AG09309 (cell line): ENCODE data around the gene OR5AC2.

Experiments
- DNase-seq: peaks from one replicate; pipeline ENCODE4 v3.0.0-alpha.2; 2010; ENCODE audit warnings: low read depth
- H3K4me3 ChIP-seq: 2 replicates; pipeline ENCODE4 v1.5.1; 2011; ENCODE audit warnings: mild to moderate bottlenecking, low read depth, low read length, moderate library complexity; ENCODE audit not compliant: control insufficient read depth
- CTCF ChIP-seq: IDR thresholded peaks from 2 replicates; pipeline ENCODE4 v1.5.1; 2011; ENCODE audit warnings: mild to moderate bottlenecking, low read depth, low read length, inconsistent platforms; ENCODE audit not compliant: insufficient read depth, control insufficient read depth; ENCODE audit errors: missing control alignments

The OR5AC2 gene

DNA sequence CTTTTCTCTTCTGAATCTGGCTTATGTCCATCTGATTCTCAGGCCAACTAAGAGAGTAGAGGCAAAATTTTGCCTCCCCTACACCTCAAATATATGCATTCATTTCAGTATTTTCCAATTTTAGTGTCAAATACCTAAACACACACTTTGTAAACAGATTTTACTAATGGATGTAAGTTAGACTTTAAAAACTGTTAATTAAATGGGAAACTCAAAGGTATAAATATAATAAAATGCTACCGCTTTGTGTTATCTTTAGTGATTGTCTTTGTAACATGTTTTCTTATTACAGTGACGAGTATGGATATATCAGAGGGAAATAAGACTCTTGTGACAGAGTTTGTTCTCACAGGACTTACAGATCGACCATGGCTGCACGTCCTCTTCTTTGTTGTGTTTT is at the start of gene OR5AC2:
TSS of gene OR5AC2 (plus strand) at position 301 of the 400 bp plus-strand sequence. CDS start at position 301, 0 bp downstream.
- no peak for TF ChIP-seq CTCF
- DNase-seq: no peak
- no peak within 1 kb of the TSS for H3K4me3 ChIP-seq

GRCh38 chr3:98038286-98038685 is 48.7 kb upstream of the OR5AC2 start:
- no peak overlapping the region for H3K4me3 ChIP-seq
- TF ChIP-seq CTCF: no peak
- no peak for DNase-seq

GRCh38 chr3:98038876-98039275 is 48.1 kb upstream of the OR5AC2 start:
- H3K4me3 ChIP-seq: no peak overlapping the region
- TF ChIP-seq CTCF: no peak
- no peak for DNase-seq

DNA sequence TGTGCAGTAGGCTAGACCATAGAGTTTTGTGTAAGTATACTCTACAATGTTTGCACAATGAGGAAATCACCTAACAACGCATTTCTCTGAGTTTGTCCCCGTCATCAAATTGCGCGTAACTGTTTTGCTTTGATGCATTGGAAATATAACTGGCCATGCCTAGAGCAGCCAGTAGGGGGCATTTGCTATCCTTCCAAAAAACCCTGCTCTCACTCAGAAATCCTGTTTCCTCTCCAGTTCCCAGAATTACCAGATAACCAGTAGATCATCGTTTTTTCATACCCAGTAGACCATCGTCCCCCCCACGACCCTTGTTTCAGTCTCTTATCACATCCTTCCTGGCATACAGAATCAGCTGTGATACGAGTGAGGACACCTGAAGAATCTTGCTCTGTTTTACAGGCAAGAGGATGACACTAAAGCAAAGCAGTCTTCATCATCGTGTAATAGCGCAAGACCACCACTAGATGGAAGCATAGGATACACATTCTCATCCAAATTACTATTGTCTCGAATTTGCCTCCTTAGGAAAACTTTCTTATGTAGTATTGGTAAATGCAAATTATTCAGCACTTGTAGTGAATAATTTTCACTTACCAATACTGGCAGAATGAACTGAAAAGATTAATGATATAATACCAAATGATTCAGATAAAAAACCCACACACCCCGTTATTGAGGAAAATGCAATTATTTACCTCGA is 47.5 kb upstream of the OR5AC2 start:
- peak; percentile 57 for DNase-seq
- peak overlapping the region; percentile 49 for H3K4me3 ChIP-seq
- TF ChIP-seq CTCF: peak; percentile 72

DNA sequence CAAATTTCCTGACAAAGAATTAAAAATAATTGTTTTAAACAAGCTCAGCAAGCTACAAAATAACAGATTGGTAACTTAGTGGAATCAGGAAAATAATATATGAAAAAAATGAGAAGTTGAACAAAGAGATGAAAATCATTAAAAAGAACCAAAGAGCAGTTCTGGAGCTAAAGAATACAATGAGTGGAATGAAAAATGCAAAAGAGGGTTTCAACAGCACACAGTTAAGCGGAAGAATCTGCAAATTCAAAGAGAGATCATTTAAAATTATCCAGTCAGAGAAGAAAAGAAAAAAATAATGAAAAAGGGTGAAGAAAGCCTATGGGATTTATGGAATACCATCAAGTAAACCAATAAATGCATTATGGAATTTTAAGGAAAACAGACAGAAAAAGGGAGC is 45.6 kb upstream of the OR5AC2 start:
- no peak for TF ChIP-seq CTCF
- DNase-seq: no peak
- H3K4me3 ChIP-seq: no peak overlapping the region

GRCh38 chr3:98048586-98048985 is 38.4 kb upstream of the OR5AC2 start:
- DNase-seq: no peak
- H3K4me3 ChIP-seq: no peak overlapping the region

More at GRCh38 chr3:98048586-98048985, 38.4 kb upstream of the OR5AC2 start:
- TF ChIP-seq CTCF: no peak
